ENCODE measurements around the gene MSL1.

Gene MSL1

DNA sequence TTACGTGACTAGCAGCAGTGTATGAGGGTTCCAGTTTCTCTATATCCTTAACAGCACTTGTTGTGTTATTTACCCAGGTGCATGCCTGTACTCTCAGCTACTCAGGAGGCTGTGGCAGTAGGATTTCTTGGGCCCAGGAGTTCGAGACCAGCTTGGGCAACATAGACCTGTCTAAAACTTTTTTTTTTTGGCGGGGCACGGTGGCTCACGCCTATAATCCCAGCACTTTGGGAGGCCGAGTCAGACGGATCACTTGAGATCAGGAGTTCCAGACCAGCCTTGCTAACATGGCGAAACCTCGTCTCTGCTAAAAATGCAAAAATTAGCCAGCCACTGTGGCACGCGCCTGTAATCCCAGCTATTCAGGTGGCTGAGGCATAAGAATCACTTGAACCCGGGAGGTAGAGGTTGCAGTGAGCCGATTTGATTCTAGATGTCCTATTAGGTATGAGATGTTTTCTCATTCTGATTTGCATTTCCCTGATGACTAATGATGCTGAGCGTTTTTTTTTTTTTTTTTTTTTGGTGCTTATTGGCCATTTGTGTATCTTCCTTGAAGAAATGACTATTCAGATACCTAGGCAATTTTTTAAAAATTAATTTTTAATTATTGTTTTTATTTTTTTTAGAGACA is 31.9 kb downstream of the MSL1 start:
- no peak for DNase-seq (ENCODE audit: low read depth)
- H3K4me3 ChIP-seq (ENCODE audit: low read depth, low read length), result no peak overlapping the region
- TF ChIP-seq, protein P1, sequence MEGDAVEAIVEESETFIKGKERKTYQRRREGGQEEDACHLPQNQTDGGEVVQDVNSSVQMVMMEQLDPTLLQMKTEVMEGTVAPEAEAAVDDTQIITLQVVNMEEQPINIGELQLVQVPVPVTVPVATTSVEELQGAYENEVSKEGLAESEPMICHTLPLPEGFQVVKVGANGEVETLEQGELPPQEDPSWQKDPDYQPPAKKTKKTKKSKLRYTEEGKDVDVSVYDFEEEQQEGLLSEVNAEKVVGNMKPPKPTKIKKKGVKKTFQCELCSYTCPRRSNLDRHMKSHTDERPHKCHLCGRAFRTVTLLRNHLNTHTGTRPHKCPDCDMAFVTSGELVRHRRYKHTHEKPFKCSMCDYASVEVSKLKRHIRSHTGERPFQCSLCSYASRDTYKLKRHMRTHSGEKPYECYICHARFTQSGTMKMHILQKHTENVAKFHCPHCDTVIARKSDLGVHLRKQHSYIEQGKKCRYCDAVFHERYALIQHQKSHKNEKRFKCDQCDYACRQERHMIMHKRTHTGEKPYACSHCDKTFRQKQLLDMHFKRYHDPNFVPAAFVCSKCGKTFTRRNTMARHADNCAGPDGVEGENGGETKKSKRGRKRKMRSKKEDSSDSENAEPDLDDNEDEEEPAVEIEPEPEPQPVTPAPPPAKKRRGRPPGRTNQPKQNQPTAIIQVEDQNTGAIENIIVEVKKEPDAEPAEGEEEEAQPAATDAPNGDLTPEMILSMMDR (IDR thresholded peaks at IDR 0.05; ENCODE audit: low read depth, low read length, missing control alignments), result no peak

DNA sequence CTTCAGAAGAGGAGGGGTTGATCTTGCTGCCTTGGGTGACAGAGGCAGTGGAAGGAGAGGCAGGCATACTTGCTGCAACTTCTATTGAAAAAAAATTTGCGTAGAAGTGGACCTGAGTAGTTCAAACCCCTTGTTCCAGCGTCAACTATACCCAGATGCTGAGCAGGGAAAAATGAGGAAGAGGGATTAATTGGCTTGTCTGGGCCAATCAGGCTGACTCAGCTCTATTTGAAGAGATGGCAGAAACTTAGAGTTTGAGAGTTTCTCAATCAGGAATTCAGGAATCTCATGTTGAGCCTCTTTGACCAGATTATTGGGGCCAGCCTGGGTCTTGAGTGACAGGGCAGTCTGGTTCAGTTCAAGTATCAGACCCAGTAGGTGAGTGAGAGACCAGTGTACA is 36.2 kb downstream of the MSL1 start:
- no peak for DNase-seq (ENCODE audit: low read depth)
- H3K4me3 ChIP-seq (ENCODE audit: low read depth, low read length), result no peak overlapping the region
- TF ChIP-seq, protein P1 (IDR thresholded peaks at IDR 0.05; ENCODE audit: low read depth, low read length, missing control alignments), result no peak

DNA sequence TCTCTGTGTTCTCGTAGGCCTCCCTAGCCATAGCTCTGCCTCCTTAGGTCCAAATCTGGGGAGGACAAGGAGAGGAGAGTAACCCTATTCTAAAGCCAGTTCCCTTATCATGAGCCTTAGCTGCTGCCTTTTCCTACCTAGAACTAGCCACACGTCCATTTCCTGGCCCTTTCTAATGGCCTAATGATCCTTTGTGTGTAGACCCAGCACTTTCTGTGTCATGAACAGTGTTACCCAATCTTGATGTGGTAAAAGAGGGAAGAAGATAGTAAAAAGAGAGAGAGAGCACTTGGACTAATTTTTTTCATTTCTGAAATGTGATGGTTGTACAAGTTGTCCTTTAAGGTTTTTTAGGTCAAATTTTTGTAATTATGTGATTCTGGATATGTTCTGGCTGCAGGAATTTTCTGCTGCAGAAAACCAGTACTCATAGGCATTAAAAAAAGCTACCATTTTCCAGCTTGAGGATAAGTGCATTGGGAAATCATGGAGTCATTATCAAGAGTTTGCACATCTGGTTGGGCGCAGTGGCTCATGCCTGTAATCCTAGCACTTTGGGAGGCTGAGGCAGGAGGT is 36.8 kb downstream of the MSL1 start:
- TF ChIP-seq, protein P1 (IDR thresholded peaks at IDR 0.05; ENCODE audit: low read depth, low read length, missing control alignments), result no peak
- no peak for DNase-seq (ENCODE audit: low read depth)
- H3K4me3 ChIP-seq (ENCODE audit: low read depth, low read length), result no peak overlapping the region

DNA sequence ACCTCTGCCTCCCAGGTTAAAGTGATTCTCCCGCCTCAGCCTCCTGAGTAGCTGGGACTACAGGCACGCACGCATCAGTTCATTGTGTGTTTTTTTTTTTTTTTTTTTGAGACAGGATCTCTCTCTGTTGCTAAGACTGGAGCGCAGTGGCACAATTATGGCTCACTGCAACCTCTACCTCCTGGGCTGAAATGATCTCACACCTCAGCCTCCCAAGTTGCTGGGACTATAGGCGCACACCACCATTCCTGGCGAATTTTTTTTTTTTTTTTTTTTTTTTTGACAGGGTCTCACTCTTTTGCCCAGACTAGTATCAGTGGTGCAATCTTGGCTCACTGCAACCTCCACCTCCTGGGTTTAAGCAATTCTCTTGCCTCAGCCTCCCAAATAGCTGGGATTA is 37.7 kb downstream of the MSL1 start:
- DNase-seq (ENCODE audit: low read depth), result no peak
- TF ChIP-seq, protein P1 (IDR thresholded peaks at IDR 0.05; ENCODE audit: low read depth, low read length, missing control alignments), result no peak

DNA sequence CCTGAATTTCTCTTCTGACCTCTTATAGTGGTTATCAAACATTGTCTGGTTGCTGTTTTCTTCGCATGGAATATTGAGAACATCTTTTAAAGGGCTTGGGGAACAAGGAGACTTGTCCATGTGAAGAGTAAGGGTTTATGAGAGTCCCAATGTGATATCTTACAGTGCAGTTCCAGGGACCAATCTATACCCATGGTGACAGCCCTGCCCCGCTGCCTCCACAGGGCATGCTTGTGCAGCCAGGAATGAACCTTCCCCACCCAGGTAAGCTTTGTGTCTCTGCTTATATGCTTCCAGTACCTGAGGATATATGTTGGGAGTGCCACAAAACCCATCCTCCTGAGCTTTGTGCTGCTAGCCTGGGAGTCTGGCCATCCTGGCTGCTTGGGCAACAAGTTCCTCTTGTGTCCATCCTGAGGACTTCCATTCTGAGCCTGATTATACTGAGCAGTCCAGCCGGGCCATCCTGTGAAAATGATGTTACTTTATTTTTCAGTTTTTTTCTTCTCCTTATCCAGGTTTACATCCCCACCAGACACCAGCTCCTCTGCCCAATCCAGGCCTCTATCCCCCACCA is 46.0 kb downstream of the MSL1 start:
- H3K4me3 ChIP-seq (ENCODE audit: low read depth, low read length), result no peak overlapping the region
- no peak for DNase-seq (ENCODE audit: low read depth)
- TF ChIP-seq, protein P1 (IDR thresholded peaks at IDR 0.05; ENCODE audit: low read depth, low read length, missing control alignments), result no peak

More for the DNA sequence above, 37.7 kb downstream of the MSL1 start:
- H3K4me3 ChIP-seq (ENCODE audit: low read depth, low read length), result no peak overlapping the region

DNA sequence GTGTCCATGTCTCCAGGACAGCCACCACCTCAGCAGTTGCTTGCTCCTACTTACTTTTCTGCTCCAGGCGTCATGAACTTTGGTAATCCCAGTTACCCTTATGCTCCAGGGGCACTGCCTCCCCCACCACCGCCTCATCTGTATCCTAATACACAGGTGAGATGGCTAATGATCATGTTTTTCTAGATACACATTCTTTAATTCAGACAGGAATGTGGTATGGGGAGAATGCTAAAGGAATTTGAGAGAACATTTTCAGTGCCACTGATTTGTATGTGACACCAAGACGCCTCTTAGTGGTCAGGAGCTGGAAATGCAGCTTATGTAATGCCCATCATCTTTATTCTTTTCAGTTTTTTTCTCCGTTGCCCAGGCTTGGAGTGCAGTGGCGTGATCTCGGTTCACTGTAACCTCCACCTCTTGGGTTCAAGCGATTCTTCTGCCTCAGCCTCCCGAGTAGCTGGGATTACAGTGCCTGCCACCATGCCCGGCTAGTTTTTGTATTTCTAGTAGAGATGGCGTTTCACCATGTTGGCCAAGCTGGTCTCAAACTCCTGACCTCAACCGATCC is 46.6 kb downstream of the MSL1 start:
- TF ChIP-seq, protein P1 (IDR thresholded peaks at IDR 0.05; ENCODE audit: low read depth, low read length, missing control alignments), result peak; percentile 79
- peak; percentile 19 for DNase-seq (ENCODE audit: low read depth)
- H3K4me3 ChIP-seq (ENCODE audit: low read depth, low read length), result no peak overlapping the region
